K562 (cell line): ENCODE measurements around the gene YPEL5. TPM values are rescaled to one million over a fixed set of nuclear protein-coding genes. Genes with fewer than 3 reads are reported as not detected.

Experiments
- BACH1 ChIP-seq: fragments of 200-800 bp; sonication (Bioruptor generic); IDR thresholded peaks from 2 replicates; pipeline ENCODE4 v1.6.1; 2016; ENCODE audit warnings: missing genetic modification characterization, missing compliant biosample characterization
- JUN ChIP-seq, 2 experiments: sonication (generic) in 1 of 2; formaldehyde crosslinking in 1 of 2; IDR thresholded peaks; 2 replicates each; pipeline versions ENCODE4 v1.6.1 to v1.8.0; 2012 to 2022; ENCODE audit warnings: borderline replicate concordance in 2 of 2, mild to moderate bottlenecking in 2 of 2, improper control_type of control experiment in 1 of 2, low read depth in 1 of 2, low read length in 1 of 2, missing genetic modification reagents in 1 of 2
- LARP7 ChIP-seq: fragments of 450-650 bp; IDR thresholded peaks from 2 replicates; pipeline ENCODE4 v1.6.1; 2016
- LEF1 ChIP-seq: fragments of 450-650 bp; IDR thresholded peaks from 2 replicates; pipeline ENCODE4 v1.6.1; 2016; ENCODE audit warnings: mild to moderate bottlenecking
- MECOM ChIP-seq: fragments of 250-450 bp; sonication (Bioruptor Pico); IDR thresholded peaks from 2 replicates; pipeline ENCODE4 v1.8.0; 2022; ENCODE audit warnings: inconsistent platforms
- RAD51 ChIP-seq: fragments of 450-650 bp; IDR thresholded peaks from 2 replicates; pipeline ENCODE4 v1.7.1; 2016; ENCODE audit warnings: low read depth, mild to moderate bottlenecking, borderline replicate concordance
- SIRT6 ChIP-seq: IDR thresholded peaks from one replicate; pipeline ENCODE4 v1.6.1; 2012; ENCODE audit warnings: low read depth, mild to moderate bottlenecking, control low read depth, inconsistent platforms, low read length, moderate library complexity
- TAF9B ChIP-seq: fragments of 450-650 bp; IDR thresholded peaks from 2 replicates; pipeline ENCODE4 v1.6.1; 2018; ENCODE audit warnings: mild to moderate bottlenecking; ENCODE audit not compliant: partially characterized antibody
- ZNF395 ChIP-seq: fragments of 200-800 bp; sonication (Bioruptor generic); IDR thresholded peaks from 2 replicates; pipeline ENCODE4 v1.6.1; 2017; ENCODE audit warnings: missing genetic modification characterization, missing compliant biosample characterization
- ZNF766 ChIP-seq: fragments of 200-800 bp; sonication (Bioruptor generic); conservative IDR thresholded peaks from 2 replicates; pipeline ENCODE4 v1.6.1; 2016; ENCODE audit warnings: missing genetic modification characterization, missing compliant biosample characterization
- polyA plus RNA-seq, 8 experiments: library from polyadenylated mRNA; depleted of rRNA in 4 of 8; stranded (reverse) in 5 of 8; unstranded in 3 of 8; fragments of >200 nt; fragmentation: Nextera tagmentation in 2 of 8; fragmentation: Illumina TruSeq in 1 of 8; extraction: Ambion mirVana in 2 of 8; extraction: Trizol in 1 of 8; gene quantifications; 2 replicates each; pipeline versions ENCODE4 v1.2.1 to v1.2.3, GENCODE V29; 2011 to 2014; ENCODE audit warnings: inconsistent platforms in 1 of 8, missing spikeins in 1 of 8
- total RNA-seq, 7 experiments: library from RNA; depleted of rRNA in 6 of 7; stranded (reverse); fragments of >200 nt in 6 of 7; fragmentation: Illumina TruSeq in 2 of 7; extraction: Trizol in 2 of 7; gene quantifications; 2 replicates each; pipeline versions ENCODE4 v1.2.1 to v1.2.3, GENCODE V29; 2011 to 2021; ENCODE audit warnings: low replicate concordance in 1 of 7
- TF ChIP-seq, protein P1 (sequence below): fragments of 250-450 bp; sonication (Bioruptor Pico); IDR thresholded peaks from 2 replicates; pipeline ENCODE4 v1.9.0; 2021; ENCODE audit warnings: mild to moderate bottlenecking, inconsistent platforms
- TF ChIP-seq, protein P2 (sequence below), 2 experiments: fragments of 450-650 bp in 1 of 2; IDR thresholded peaks; 2 replicates each; pipeline ENCODE4 v1.6.1; 2011 to 2017; ENCODE audit warnings: low read depth in 2 of 2, antibody characterized with exemption in 1 of 2, borderline replicate concordance in 1 of 2, low read length in 1 of 2, mild to moderate bottlenecking in 1 of 2, mixed read lengths in 1 of 2; ENCODE audit not compliant: control insufficient read depth in 1 of 2

Gene YPEL5
- total and polyA plus RNA-seq, 9 of the 15 experiments (the other 6 are each of a cell fraction or from before 2014, with no cell fraction given), result 5.4 to 34.4 (median 12.3) TPM

- TF ChIP-seq LEF1 (no peak), TAF9B (no peak), RAD51 (no peak), LARP7 (no peak), BACH1 (tag) (no peak), ZNF395 (CRISPR knock-in tag) (no peak), SIRT6 (no peak), JUN (IDR thresholded peaks at IDR 0.05; ENCODE audit: borderline replicate concordance, low read depth, low read length) (0 out of 2 replicates have a peak, but pooled peaks have one; percentile 11), JUN (CRISPR knock-in tag; IDR thresholded peaks at IDR 0.05; ENCODE audit: borderline replicate concordance) (no peak), MECOM (CRISPR knock-in tag) (no peak), ZNF766 (CRISPR knock-in tag) (no peak)
- TF ChIP-seq, protein P1, sequence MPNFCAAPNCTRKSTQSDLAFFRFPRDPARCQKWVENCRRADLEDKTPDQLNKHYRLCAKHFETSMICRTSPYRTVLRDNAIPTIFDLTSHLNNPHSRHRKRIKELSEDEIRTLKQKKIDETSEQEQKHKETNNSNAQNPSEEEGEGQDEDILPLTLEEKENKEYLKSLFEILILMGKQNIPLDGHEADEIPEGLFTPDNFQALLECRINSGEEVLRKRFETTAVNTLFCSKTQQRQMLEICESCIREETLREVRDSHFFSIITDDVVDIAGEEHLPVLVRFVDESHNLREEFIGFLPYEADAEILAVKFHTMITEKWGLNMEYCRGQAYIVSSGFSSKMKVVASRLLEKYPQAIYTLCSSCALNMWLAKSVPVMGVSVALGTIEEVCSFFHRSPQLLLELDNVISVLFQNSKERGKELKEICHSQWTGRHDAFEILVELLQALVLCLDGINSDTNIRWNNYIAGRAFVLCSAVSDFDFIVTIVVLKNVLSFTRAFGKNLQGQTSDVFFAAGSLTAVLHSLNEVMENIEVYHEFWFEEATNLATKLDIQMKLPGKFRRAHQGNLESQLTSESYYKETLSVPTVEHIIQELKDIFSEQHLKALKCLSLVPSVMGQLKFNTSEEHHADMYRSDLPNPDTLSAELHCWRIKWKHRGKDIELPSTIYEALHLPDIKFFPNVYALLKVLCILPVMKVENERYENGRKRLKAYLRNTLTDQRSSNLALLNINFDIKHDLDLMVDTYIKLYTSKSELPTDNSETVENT, result no peak
- TF ChIP-seq, protein P2, sequence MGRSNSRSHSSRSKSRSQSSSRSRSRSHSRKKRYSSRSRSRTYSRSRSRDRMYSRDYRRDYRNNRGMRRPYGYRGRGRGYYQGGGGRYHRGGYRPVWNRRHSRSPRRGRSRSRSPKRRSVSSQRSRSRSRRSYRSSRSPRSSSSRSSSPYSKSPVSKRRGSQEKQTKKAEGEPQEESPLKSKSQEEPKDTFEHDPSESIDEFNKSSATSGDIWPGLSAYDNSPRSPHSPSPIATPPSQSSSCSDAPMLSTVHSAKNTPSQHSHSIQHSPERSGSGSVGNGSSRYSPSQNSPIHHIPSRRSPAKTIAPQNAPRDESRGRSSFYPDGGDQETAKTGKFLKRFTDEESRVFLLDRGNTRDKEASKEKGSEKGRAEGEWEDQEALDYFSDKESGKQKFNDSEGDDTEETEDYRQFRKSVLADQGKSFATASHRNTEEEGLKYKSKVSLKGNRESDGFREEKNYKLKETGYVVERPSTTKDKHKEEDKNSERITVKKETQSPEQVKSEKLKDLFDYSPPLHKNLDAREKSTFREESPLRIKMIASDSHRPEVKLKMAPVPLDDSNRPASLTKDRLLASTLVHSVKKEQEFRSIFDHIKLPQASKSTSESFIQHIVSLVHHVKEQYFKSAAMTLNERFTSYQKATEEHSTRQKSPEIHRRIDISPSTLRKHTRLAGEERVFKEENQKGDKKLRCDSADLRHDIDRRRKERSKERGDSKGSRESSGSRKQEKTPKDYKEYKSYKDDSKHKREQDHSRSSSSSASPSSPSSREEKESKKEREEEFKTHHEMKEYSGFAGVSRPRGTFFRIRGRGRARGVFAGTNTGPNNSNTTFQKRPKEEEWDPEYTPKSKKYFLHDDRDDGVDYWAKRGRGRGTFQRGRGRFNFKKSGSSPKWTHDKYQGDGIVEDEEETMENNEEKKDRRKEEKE (IDR thresholded peaks at IDR 0.05; ENCODE audit: borderline replicate concordance in 1 of 2, control insufficient read depth in 1 of 2, low read depth in 2 of 2, low read length in 1 of 2), result no peak
Measured at GRCh38 chr2:30193104-30193681, 46.4 kb downstream of the YPEL5 start (continued).
